D721Med (cell line): ENCODE data around the gene CADPS2.

Source experiments
- DNase-seq: peaks from one replicate; pipeline ENCODE4 v3.0.0; 2011; ENCODE audit warnings: low spot score; ENCODE audit not compliant: insufficient read length
- FAIRE-seq: peaks from 2 replicates; lab custom pipeline; 2011; peaks lifted over from hg19 to GRCh38; lab: Jason Lieb, UNC
- CTCF ChIP-seq: IDR thresholded peaks from 2 replicates; pipeline ENCODE4 v1.5.1; 2012; ENCODE audit warnings: mild to moderate bottlenecking, control low read depth; ENCODE audit not compliant: insufficient read depth; ENCODE audit errors: missing control alignments

Gene CADPS2

GRCh38 chr7:122343601-122344302 is 542.5 kb downstream of the CADPS2 start:
- FAIRE-seq (no peak), DNase-seq (no peak)
- no peak for TF ChIP-seq CTCF

DNA sequence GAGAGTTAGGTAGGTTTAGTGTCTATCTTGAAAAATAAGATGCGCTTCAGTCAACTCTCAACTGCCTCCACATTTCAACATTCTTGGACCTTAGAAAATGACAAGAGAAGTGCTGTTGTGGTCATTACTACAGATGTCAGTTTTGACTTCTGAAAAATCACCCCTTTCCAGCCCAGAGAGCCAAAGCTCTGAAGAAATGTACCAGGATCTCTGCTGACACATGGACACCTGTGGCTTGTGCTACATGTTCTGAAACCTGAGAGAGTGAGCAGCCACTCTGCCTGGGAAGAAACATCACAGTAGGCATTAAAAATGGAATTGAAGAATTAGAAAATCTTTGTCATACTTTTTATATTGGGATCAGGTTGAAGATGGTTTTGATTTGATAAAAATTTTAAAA is 545.8 kb downstream of the CADPS2 start:
- FAIRE-seq (no peak), DNase-seq (no peak)
- TF ChIP-seq CTCF = no peak

- TF ChIP-seq CTCF = no peak
- DNase-seq (no peak), FAIRE-seq (no peak)
Observed at GRCh38 chr7:122339145-122339904, 546.9 kb downstream of the CADPS2 start.

- no peak for TF ChIP-seq CTCF
- FAIRE-seq (no peak), DNase-seq (no peak)
Observed at GRCh38 chr7:122337011-122337410, 549.2 kb downstream of the CADPS2 start.

GRCh38 chr7:122329145-122329802 is 557.0 kb downstream of the CADPS2 start:
- FAIRE-seq (no peak), DNase-seq (no peak)
- no peak for TF ChIP-seq CTCF

DNA sequence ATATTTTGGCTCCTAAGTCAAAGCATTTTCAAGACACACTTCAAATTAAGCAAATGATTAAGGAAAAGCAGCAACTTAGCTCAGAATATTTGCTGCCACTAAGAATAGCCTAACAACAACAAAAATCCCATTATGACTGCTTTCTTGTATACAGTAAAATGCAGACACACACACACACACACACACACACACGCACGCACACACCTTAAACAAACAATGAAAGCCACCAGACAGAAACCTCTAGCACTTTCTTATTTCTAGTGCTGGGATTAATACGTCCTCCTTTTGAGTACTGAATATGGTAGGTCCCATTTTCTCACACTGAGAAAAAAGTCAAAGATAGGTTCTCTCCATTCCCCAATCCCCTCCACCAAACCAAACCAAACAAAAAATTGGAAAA is 558.3 kb downstream of the CADPS2 start:
- no peak for FAIRE-seq
- TF ChIP-seq CTCF = no peak

More for the DNA sequence above, 558.3 kb downstream of the CADPS2 start:
- DNase-seq = no peak
